HG02943 (cell line): ENCODE measurements around the gene KAT2B.
"Not testable (repeated sequence)": the region's sequence is repeated elsewhere in the genome, so short reads cannot be mapped to it uniquely, and the experiment has no call there.

Experiments
- ATAC-seq: cut with Tn5 transposase; IDR thresholded peaks from one replicate; pipeline ENCODE4 v1.9.1; 2021; ENCODE audit warnings: mild to moderate bottlenecking, low read depth, moderate library complexity; ENCODE audit not compliant: unreplicated experiment

KAT2B gene

DNA sequence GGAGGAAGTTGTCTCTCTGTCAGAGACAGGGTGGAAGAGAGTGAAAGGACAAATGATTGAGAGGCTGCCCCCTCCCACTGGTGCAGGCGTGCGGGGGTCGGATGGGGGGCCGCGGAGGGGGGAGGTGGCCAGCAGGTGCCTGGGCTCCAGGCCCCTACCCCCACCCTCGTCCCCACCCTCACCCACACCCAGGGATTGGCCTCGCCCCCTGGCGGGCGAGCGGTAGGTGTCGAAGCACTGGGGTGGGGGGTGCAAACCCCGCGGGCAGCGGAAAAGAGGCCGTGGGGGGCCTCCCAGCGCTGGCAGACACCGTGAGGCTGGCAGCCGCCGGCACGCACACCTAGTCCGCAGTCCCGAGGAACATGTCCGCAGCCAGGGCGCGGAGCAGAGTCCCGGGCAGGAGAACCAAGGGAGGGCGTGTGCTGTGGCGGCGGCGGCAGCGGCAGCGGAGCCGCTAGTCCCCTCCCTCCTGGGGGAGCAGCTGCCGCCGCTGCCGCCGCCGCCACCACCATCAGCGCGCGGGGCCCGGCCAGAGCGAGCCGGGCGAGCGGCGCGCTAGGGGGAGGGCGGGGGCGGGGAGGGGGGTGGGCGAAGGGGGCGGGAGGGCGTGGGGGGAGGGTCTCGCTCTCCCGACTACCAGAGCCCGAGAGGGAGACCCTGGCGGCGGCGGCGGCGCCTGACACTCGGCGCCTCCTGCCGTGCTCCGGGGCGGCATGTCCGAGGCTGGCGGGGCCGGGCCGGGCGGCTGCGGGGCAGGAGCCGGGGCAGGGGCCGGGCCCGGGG is at the start of gene KAT2B:
TSS of gene KAT2B (plus strand) at position 682 of the 783 bp plus-strand sequence. CDS start at position 714, 32 bp downstream.
- ATAC-seq, result peak; percentile 55

DNA sequence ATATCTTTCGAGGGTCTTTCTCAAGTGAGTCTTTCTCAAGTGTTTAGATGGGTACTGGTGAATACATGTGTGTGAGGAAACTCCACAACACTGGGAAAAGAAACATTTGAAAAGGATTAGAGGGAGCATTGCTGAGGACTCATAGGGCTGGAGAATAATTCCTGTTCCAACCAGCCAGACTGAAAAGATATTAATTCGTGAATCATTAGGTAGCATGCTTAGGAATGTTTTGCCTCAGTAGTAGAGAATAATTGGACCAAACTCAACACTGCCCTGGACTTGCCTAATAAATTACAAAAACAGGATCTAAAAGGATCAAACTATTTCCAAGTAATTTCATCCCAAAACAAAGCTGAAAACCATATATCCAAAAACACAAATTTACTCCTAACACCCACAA is 45.5 kb upstream of the KAT2B start:
- no peak for ATAC-seq

DNA sequence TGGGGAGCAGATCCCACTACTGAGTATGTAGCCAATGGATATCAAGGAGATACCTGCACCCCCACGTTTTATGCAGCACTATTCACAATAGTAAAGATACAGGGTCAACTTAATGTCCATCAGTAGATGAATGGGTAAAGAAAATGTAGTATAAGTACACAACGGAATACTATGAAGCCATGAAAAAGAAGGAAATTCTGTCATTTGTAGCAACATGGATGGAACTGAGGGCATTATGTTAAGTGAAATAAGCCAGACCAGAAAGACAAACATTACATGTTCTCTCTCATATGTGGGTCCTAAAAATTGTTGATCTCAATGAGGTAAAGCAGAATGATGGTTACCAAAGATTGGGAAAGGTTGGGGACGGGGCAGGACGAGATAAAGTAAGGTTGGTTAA is 42.7 kb upstream of the KAT2B start:
- no peak for ATAC-seq

DNA sequence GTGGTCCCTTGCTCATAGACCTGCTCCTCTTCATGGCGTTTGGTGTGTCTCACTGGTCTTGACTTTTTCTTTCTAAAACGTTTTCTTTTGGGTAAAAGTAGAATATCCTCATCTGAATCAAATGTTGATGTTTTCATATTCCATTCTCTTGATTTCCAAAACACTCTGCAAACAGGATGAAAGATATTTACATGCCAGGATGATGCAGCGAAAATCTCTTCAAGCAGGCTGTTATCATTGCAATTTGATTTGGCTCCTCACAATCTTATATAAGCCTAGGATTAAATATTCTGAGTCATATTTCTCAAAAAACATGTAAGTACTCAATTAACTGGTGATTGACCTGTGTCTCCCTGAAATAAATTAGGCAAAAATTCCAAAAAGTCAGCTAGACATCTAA is 38.3 kb upstream of the KAT2B start:
- no peak for ATAC-seq

DNA sequence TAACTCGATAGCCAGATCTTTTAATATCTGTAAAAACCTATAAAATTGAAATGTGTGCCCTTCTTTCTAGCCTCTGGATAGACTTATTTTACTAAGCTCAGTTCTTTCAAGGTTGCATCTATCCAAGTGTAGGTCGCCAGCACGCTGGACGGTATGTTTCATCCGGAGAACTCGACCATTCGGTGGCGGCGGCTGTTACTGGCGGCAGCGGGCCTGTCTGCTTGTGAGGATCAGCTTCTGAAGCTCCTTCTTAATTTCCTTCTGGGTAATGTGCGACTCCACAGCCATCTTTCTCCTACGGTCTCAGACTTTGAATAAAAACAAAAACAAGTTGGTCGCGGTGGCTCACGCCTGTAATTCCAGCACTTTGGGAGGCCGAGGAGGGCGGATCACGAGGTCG is 32.3 kb upstream of the KAT2B start:
- no peak for ATAC-seq

DNA sequence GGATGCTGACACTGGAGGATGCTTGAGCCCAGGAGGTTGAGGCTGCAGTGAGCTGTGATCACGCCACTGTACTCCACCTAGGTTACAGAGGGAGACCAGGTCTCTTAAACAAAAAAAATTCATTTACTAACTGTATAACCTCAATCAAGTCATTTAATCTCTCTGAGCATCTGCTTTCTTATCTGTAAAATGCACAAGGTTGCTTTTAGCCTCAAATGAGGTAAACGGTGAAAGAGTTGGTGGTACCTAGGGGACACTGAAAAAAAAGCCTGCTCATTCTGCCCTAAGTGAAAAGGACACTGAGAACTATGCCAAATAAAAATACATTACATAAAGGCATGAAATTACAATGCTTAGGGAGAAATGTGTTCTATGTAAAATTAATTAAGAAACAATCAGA is 31.6 kb upstream of the KAT2B start:
- ATAC-seq, result no peak

DNA sequence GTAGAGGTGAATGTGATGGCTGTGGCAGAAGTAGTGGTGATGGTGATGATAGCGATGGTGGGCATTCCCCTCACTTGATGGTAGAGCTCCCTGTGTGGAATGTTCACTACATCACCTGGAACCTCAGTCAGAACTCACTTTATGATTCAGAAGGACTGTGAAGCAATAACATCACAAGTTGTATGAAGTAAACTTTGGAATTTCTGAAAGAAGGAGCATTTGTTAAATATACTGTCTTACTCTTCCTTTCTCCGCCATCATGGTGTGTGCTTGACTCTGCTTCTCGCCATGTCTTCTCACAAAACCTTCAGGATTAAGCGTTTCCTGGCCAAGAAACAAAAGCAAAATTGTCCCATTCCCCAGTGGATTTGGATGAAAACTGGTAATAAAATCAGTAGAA is 28.1 kb upstream of the KAT2B start, which contains the start of gene PP2D1:
TSS of gene PP2D1 (minus strand) at position 101 of the 400 bp plus-strand sequence. CDS start 192 bp downstream, outside the sequence.
- ATAC-seq, result no peak

DNA sequence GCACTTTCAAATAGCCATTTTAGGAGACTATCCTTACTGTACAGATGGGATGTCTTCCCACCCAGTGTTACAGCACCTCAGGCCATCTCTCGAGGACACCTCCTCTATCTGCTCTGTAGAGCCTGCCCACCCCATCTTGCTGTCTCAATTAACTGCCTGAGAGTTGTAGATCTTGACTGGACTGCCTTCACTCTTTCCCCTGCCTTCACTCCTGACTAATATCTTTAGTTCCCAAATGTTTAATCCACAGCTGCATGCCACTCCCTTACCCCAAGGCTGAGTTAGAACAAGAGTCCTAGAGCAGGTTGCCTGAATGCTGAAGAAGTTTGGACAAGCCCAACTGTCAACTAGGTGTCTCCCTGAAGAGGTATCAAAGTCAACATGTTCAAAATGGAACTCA is 26.9 kb upstream of the KAT2B start:
- ATAC-seq, result no peak

DNA sequence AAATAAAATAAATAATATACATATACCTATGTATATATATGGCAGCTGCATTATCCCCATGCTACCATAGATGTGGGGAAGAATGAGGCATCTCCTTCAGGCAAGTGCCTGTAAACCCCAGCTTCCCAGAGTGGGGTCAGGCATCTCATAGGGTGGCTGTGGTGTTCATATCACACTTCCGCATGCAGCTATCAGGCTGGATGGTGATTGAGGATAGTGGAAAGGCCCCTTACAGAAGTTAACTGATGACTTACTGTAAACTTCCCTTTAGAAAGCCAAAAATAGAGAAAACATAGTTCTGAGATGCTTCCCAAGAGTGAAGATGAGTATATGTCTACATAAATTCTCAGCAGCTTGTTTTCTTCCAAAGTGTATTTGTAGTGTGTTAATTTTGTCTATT is 24.7 kb upstream of the KAT2B start:
- ATAC-seq, result no peak

DNA sequence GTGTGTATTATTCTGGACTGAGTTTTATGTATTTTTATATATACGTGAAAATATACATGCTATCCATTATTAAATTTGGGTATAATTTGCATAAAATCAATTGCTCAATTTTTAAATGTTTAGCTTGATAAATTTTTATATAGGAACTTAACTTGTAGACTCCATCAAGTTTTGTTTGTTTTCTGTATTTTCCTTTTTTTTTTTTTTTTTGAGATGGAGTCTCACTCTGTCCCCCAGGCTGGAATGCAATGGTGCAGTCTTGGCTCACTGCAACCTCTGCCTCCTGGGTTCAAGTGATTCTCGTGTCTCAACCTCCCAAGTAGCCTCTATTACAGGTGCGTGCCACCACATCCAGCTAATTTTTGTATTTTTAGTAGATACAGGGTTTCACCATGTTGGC is 24.2 kb upstream of the KAT2B start:
- ATAC-seq, result not testable (repeated sequence)

DNA sequence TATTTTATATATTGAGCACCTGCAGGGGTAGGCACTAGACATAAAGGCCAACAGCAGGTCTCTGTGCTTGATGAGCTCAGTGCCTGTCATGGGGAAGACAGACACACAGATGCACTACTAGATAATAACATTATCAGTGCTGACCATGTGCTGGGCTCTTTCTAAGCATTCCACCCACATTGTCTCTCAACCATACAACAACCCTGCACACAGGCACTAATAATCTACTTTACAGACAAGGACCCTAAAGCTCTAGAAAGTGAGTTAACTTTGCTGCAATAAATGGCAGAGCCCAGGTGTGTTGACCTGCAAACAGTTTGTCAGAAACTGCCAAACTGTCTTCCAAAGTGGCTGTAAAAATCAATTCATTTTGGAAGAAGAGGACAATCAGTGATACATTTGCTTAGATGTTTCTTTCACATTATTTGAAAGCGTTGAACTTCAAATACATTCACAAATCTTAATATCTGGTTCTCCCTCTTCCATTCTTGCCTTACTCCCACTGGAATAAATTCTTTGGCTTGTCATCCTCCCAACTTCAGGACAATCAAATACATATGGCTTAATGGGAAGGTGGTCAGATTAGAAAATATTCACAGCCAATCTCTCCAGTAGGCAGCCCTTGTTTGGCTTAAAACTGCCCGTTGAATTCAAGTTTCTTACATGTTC is 17.2 kb upstream of the KAT2B start:
- ATAC-seq, result no peak

DNA sequence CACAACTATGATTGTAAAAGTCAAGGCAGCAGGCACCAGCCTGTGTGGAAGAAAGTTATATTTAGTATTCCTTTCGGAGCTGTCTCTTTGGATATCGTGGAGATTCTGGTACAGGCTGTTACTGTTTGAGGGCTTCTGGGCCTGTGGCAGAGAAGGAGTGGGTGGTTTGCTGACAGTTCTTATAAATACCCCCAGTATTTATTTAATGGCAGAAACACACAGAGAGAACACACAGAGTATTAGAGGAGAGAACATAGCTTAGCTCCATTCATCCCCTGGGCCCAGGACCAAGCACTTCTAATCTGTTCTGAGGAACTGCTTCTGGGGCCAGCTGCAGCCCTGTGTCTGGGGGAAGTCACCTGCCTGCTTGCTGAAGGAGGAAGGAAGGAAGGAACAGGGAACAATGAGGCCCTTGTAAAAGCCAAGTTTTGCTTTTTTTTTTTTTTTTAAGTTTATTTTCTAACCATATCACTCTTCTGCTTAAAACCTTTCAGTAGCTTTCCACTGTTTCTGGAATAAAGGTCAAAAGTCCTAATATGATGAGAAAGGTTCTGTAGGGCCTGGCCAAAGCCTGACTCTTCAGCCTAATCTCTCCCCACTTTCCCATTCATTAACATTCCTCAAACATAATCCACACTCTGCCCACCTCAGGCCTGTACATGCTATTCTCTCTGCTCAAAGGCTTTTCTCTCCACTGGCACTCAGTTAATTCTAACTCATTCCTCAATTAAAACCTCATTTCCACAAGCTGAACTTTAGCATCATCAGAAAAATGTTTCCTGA is 16.4 kb upstream of the KAT2B start:
- no peak for ATAC-seq

DNA sequence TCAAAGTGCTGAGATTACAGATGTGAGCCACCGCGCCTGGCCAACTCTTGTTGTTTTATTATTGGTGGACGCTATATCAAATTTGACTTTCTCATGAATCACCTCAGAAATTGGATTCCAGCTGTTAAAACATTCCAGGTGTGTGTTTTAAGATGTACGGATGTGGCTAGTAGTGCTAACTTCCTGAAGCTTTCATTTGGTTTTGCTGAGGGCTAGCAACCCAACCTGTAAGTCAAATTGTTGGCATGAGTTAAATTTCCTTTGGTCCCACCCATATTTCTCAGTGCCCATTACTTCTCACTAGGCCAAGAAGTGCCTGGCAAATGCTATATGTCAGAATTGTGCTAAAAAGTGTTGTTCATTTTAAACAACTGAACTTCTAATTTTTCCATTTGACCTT is 13.1 kb upstream of the KAT2B start:
- no peak for ATAC-seq

DNA sequence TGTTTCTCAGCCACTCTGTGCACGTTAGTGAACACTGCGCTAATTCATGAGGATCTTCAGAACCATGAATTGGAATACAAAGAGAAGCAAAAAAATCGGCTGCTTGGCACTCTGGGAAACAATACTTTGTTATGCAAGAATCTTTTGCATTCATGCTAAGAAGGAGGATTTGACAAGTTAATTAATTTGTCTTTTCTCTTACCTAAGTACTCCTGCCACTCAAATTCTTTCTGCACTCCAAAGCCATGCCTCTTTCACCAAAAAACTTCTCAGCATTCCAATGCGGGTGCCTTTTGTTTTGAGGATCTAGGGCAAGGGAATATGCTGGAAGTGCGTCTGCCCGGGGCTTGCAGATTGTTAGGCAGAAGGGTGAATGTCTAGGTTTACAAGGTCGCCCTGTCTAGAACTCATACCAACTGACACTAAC is 11.3 kb upstream of the KAT2B start:
- ATAC-seq, result no peak

DNA sequence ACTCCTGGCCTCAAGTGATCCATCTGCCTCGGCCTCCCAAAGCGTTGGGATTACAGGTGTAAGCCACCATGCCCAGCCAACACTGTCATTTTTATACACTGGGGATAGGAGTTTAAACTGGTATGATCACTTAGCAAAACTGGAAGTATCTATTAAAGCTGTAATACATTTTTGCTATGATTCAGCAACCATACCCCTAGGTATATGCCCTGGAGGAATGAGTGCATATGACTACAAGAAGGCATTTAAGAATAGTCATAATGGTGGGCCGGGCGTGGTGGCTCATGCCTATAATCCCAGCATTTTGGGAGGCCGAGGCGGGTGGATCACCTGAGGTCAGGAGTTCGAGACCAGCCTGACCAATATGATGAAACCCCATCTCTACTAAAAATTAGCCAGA is 8.3 kb upstream of the KAT2B start:
- ATAC-seq, result not testable (repeated sequence)

DNA sequence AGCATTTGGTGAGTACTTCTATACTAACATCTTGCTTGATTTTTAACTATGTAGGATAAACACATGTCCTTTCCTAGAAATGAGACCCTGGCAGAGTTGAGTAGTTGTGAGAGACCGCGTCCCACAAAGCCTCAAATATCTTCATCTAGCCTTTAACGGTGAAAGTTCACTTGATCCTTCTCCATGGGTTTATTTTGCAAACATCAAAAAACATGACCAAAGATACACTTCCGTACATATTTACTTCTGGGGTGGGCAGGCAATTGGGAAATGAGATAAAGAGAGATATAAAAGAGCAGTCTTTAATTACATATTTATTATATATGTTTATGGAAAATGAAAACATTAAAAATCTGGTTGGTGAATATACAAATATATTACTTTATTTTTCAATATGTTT is 5.2 kb upstream of the KAT2B start:
- no peak for ATAC-seq

DNA sequence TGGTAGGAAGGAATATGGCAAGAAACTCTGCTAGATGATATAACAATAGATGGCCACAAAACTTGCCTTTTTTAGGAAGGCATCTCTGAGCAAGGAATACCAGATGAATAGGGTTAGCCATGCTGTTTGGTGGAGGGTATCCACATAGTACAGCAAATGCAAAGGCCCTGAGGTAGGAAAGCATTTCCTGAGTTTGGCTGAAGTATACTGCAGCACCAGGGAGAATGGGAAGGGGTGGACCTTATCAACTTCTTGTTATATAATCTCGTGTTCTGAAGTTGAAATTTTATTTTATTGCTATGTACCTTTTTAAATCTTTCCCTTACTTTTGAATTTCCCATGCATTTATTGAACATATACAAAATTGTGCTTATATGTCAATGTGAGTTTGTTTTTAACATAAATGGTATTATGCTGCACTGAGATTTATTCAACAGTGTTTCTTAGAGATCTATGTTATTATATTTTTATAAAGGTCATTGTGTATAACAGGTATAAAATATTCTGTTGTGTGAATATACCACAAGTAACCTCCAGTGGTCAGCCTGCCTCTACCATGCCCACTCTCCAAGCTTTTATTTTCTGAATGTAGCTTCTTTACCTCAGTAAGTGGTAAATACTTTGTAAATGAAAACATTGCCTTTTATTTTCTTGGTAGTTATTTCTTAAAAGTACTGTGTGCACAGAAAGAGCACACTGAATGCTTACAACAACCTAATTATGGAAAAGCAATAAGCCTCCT is 2.8 kb upstream of the KAT2B start:
- no peak for ATAC-seq

DNA sequence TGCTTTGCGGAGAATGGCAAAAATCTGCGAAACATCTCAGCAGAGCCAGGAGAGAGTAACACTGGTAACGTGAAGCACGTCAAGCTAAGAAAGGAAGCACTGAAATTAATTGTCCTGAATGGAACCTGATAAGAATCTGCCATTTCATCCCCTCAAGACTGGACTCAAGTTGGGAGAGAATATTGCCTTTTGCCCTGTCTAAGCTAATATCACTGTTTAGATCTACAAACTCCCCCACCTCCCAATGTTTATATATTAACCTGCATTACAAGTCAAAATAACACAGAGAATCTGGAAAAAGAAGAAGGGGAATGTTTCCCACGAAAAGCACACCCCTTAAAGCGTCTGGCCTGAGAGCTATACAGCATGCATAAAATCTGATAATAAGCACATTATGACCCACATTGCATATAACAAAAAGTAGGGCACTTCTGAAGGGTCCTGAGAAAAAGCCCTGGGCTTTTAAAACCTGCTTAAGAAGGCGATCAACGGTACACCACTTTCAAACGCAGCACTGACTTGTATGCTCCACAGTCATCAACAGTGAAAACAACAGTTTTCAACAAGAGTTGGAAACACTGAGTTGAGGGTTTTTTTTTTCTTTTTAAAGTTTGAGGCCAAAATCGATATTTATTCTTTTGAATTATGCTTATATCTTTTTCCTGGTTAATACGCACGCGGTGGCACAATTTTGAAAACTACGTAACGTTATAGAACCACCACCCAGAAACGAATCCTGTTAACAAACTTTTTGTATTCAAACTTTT is 1.4 kb upstream of the KAT2B start:
- ATAC-seq, result no peak

DNA sequence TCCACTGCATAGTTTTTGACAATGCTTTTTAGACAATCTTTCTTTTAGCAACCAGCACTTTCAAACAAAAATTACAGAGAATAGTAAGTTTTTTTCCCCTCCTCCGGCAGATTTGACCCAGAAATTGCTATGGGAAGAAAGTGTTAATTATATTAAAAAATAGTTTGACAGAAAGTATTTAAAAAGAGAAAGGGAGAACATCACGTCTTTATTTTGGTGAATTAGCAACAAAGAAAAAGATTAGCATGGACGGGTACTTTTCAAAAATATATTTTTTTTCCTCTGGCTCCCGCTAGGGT is 831 bp upstream of the KAT2B start:
- no peak for ATAC-seq
